NCI-H1436 (cell line): ENCODE results near the gene LIMS1.
"Not testable (repeated sequence)": the region's sequence is repeated elsewhere in the genome, so short reads cannot be mapped to it uniquely, and the experiment has no call there.

Source experiments
- DNase-seq: peaks from one replicate; lab custom pipeline; 2025; lab: John Stamatoyannopoulos, UW

The LIMS1 gene, protein sequence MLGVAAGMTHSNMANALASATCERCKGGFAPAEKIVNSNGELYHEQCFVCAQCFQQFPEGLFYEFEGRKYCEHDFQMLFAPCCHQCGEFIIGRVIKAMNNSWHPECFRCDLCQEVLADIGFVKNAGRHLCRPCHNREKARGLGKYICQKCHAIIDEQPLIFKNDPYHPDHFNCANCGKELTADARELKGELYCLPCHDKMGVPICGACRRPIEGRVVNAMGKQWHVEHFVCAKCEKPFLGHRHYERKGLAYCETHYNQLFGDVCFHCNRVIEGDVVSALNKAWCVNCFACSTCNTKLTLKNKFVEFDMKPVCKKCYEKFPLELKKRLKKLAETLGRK

DNA sequence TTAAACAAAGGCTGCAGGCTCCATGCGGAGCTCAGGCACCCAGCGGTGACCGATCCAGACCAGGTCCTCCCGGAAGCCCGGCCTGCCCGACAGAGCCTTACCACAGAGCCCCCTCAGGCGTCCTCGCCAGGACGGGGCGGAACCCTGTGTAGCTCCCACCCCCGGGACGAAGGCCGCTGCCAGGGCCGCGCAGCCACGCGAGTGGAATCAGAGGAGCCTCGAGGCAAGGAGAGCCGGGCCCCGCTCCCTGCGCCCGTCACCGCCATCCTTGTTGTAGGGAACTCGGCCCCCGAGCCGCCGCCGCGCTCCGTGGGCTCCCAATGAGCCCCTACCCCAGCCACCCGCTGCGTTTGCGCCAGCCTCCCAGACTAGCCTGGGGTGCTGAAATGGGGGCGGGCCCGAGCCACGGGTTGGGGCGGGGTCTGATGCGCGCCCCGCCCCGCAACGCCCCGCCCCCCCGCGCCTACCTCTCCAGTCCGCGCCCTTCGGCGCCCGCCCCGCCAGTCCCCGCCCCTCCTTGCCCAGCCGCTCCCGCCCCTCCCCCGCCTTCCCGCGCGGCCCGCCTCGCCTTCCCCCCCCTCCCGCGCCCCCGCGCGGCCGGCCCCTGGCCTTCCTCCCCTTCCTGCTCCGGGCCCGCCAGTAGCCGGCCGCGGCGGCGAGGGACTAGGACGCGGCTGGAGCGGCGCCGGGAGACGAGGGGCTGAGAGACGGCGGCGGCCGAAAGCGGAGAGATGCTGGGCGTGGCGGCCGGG is at the start of gene LIMS1:
Gene LIMS1, plus strand, starts transcription at position 639 of the 752 bp plus-strand sequence. Its CDS starts 93 bp downstream, at position 732.
- peak; percentile 76 for DNase-seq

DNA sequence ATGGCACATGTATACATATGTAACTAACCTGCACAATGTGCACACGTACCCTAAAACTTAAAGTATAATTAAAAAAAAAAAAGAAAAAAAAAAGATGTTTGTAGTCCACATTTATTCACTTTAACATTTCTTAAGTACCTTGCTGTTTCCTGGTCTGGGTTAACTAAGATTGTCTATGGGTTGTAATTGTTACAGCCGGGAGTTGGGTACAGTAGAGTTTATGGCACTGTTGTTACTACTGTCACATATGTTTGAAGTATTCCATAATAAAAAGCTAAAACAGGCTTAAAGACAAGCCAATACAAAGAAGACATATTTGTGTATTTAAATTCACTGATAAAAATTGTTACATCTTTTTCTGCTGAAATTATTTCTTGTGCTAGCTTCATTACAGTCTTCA is 49.0 kb upstream of the LIMS1 start:
- DNase-seq: no peak

DNA sequence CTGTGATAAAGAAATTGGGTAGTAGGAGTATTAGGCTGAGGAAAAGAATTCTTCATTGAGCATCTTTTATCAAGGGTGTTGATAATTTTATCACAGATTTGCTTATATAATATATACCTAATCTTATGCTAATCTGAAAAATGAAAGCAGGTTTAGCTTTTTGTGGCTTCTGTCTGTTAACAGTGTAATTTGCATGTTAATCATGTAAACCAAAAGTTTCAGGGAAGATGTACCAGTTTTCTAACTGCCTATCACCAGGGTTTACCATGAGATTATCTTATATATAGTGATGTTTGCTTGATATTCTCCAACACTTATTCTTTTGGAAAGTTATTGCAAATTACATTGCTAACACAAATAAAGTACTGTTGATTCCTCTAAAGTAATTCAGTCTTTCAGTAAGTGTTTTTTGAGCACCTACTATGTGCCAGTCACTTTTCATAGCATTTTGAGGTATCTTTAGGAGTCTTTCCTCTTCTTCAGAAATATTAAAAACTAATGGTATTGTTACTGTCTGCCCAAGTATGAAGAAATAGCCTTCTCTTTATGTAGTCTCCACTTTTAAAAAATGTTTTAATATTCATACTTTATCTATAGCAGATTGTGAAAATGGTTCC is 43.7 kb upstream of the LIMS1 start:
- DNase-seq: no peak

DNA sequence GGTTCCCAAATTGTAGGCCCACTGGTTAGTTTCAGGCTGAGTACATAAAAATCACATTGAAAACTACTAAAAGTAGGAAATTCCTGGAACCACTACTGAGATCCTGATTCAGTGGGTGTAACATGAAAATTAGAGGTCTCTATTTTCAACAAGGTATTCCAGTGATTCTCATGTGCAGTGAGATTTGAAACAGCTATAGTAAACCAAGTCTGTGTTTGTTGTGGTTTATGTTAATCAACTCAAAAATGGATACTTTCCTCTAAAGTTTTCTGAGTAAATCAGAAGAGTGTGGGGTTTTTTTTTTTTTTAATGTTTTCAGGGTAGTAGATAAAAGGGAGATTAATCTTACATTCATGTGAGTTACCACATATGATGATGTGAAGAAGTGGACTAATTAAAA is 42.4 kb upstream of the LIMS1 start:
- no peak for DNase-seq

DNA sequence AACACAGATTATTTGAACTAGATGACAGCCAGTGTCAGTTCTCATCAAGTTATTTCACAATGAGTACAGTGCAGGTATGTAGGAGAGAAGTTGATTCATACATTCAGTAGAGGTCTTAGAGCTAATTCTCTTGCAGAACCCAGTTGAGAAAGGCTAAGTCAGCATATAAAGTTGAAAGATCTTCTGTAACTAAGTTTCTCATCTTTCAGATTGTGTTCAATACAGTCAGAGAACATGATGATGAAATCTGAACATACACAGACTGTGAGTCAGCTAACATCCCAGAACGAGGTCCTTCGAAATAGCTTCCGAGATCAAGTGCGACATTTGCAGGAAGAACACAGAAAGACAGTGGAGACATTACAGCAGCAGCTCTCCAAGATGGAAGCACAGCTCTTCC is 41.9 kb upstream of the LIMS1 start:
- DNase-seq: no peak

DNA sequence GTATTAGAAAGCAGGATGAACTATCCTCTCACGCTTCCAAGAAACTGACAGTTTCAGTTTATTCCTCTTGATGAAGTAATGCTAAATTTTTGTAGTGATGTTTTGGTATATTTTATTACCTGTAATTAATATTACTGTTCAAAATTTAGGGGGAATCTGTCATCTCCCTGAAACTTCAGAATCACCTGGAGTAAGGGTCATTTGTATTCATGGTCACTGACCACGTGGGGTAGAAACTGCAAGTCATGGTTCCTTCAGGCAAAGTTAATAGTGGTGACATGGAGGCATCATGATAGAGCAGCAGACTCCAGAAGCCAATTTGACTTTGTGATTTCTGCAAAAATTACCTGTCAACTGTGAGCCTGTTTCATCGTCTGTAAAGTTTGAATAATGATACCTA is 38.1 kb upstream of the LIMS1 start:
- not testable (repeated sequence) for DNase-seq

DNA sequence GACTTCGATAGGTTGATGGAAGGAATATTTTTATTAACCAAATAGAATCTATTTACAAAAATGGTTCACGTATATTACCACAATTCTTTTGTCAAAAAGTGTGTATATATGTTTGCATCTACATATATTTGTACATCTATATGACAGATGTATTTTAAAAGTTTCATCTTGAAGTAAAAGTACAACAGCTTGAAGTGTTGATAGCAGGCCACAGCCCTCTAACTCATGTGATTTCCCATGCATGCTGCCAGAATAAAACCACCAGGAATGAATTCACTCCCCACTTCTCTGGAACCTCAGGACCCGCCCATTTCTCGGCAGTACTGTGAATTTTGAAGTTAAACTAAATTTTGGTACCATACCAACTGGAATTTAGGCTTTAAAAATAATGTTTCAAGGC is 26.6 kb upstream of the LIMS1 start:
- DNase-seq: not testable (repeated sequence)

DNA sequence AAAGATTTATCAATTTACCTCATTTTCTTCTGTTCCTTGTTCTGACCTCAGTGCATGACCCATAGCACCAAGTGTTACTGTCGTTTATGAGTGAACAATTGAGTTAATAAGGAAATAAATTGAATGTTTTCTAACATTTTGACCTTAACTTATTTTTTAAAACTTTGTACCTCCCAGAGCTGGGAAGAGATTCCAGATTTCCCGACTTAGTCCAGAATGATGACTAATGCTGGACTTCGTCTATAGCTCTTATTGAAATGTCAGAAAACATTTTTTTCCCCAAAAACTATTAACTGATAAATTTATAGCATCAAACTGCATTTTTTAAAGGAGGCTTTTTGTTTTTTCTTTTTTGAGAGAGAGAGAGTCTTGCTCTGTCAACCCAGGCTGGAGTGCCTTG is 21.8 kb upstream of the LIMS1 start:
- not testable (repeated sequence) for DNase-seq

DNA sequence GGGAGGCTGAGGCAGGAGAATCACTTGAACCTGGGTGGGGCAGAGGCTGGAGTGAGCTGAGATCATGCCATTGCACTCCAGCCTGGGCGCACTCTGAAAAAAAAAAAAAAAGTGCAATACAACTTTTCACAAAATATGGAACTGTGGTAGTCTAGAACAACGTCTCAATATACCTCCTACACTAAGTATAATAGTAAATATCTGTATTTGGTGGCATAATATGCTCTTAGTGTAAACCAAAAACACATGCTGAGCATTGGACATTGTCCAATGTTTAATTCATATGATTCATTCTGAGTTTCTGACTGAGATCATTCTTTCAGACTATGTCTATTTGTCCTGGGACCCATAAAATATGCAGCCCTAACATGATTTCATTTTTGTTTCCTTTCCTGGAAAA is 19.8 kb upstream of the LIMS1 start:
- not testable (repeated sequence) for DNase-seq

DNA sequence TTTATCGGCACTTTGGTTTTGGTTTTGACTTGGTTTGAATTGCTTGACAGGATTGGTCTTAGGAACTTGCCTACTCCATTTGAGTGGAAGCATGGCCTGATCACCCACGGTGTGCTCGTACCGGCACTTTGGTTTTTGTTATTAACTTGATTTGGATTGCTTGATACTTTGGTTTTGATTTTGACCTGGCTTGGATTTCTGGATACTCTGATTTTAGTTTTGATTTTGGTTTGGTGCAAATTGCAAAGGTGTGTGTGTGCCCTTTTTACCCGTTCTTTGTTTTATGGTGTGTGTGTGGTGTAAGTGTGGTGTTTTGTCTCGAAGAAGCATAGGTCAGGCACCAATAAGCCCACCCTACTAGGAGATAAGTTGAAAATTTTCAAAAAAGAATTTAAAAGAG is 9.6 kb upstream of the LIMS1 start:
- DNase-seq: not testable (repeated sequence)

DNA sequence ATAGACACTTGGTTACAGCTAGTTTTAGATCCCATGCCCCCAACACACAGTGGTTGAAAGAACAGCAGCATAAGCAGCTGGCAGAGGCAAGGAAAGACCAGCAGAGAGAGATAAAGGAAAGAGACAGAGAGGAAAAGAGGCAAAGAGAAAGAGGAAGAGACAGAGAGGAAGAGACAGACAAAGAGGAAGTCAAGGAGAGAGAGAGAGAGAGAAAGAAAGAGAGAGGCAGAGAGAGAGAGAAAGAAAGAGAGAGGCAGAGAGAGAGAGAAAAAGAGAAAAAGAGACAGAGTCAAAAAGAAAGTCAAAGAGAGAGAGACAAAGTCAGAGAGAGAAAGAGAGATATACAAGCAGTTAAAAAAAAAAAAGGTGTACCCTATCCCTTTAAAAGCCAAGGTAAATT is 9.0 kb upstream of the LIMS1 start:
- not testable (repeated sequence) for DNase-seq

DNA sequence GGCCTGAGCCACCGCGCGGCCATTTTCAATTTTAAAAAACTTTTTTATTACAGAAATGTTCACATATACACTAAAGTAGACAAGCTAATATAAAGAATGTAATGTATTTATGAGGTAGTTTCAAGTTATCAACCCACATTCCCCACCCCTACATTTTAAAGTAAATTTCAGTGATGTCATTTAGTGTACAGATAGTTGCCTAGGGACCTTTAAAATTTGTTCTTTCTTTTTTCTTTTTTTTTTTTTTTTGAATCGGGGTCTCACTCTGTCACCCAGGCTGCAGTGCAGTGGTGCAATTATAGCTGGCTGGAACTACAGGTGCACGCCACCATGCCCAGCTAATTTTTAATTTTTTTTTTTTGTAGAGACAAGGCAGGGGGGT is 2.6 kb upstream of the LIMS1 start:
- no peak for DNase-seq

DNA sequence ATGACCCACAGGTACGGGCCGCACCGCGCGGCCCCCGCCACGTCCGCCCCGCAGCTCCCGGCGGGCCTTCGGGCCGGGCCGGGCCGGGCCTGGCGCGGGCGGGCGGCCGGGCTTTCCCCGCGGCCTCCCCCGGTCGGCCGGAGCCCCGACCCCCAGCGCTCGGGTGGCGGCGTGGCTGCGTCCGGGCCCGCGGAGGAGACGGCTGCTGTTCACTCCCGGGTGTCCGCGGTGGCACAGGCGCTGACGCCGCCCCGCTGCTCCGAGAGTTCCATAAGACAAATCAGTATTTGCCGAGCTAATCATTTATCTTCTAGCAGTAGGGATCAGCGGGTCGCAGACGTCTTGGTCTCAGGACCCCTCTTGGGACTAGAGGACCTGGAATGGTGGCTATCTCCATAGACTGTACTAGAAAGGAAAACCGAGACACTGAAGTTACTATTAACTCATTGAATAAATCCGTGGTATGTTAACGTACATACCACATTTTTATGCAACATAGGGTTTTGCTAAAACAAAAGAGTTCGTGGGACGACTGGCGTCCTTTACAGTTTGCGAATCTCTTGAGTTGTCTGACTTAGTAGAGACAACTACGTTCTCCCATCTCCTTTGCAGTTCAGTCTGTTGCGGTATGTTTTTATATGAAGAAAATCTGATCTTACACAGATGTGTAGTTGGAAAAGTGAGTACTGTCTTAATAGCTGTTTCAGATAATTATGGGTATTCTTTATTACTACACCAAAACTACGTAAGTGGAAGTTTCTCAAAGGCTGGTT is 500 bp downstream of the LIMS1 start:
- peak; percentile 5 for DNase-seq

DNA sequence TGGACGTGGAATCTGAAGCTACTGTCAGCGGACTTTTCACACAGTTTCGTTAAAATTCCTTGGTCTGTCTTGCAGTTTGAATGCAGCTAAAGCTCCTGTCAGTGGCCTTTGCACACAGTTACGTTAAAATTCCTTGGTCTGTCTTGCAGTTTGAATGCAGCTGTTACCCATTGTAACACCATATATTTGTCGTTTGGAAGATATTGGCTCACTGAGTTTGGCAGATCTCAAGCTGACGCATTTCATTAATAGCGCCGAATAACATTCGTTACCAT is 1.0 kb downstream of the LIMS1 start:
- DNase-seq: no peak

DNA sequence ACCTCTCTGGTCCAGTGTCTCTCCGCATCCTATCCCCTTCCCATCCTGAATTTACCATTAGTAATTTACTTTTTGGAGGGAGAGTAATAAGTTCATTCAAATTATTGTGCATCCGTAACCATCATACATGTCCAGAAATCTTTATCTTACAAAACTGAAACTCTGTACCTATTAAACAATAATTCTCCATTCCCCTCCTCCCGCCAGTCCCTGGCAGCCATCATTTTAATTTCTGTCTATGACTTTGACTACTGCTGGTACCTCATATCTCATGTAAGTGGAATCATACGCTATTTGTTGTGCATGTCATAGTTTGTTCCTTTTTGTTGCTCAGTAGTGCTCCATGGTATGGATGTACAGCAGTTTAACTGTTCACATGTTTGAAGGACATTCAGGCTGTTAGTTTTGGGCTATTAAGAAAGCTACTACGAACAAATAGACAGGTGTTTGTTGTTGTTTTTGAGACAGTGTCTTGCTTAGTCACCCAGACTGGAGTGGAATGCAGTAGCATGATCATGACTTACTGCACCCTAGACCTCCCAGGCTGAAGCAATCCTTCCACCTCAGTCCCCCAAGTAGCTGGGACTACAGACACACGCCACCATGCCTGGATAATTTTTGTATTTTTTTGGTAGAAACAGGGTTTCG is 2.0 kb downstream of the LIMS1 start:
- no peak for DNase-seq

DNA sequence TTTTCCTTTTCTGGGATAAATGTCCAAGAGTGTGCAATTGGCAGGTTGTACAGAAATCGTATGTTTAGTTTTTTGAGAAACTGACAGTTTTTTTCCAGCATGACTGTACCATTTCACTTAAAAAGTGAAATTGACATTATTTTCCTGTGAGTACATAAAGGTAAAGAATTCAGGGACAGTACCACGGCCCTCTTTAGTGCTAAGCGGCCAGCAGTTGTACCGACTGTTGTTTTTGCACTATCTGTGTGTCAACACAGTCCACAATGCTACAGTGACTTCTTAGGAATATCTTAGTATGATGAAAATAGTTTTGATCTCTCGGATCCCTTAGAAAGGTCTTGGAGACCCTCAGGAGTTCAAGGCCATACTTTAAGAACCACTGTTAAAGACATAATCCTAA is 2.6 kb downstream of the LIMS1 start:
- no peak for DNase-seq

DNA sequence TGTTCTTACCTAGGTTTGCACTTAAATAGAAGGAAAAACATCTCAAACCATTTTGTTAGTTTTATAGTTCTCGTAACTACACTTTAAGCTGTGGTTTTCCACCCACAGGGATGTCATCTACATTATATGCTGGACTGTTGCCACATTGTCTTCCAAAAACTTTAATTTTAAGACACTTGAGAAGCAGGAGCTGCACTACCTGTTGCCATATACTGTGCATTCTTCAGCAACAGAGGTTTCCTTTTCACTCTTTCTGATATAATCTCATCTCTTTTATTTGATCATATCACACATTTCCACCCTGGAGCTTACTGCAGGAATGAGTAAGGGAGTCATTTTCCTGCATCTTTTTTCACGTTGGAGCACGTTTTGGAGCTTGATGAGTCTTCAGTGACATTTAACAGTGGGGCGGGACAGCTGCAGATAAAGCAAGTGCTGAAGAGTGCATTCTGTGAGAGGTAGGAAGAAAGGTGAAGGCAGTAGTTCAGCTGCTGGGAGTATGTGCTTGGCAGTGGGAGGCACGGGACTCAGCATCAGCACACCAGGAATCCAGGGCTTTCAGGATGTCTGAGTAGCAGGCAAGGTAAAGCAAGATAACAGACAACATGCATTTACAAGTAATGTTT is 3.8 kb downstream of the LIMS1 start:
- DNase-seq: no peak

DNA sequence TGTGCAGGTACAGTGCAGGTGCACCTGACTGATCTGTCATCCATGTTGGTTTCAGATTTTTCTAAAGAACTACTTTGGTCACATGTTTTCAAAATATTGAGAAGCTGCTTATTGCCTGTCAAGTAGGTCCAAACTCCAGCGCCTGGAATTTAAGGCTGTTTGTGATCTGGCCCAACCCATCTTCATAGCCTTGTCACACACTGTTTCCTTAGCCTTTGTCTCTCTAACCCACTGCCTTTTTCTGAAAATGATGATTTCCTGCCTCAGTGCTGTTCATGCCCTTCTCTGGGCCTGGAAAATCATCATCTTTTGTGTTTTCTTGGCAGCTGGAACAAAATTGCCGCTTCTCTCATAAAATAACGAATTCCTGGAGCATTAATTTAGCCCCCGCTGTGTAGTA is 7.2 kb downstream of the LIMS1 start:
- DNase-seq: no peak

DNA sequence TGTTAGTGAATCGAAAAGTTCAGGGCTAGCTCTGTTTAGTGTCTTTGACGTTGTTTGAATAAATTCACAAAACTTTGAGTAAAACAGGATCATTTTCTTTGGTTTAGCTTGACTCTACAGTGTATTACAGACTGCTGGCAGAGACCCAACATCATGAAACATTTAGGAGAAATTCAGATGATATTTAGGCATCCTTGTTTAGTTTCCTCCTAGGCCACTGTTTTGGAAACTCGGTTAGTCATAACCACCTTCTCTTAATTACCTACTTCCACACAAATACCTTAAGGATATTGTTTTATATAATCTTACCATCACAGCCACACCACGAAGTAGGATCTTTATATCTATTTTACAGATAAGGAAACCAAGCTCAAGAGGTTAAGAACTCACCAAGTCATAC is 7.8 kb downstream of the LIMS1 start:
- no peak for DNase-seq

DNA sequence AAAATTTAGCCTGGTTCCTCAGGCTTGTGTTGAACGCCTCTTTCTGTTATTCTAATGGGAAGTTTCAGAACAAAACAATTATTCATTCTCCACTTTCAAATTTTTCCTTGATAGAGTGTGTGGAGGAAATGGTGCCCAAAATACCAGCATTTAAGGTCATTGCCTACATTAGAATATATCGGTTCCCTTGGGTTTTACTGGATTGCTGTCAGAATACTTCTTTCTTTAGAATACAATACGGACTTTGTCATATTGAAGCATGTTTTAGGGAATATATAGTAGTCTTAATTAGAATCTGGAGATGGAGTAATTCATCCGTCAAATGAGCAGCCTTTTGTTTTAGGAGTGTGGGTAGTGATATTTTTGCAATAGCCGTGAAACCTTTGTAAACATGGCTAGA is 13.3 kb downstream of the LIMS1 start:
- no peak for DNase-seq

DNA sequence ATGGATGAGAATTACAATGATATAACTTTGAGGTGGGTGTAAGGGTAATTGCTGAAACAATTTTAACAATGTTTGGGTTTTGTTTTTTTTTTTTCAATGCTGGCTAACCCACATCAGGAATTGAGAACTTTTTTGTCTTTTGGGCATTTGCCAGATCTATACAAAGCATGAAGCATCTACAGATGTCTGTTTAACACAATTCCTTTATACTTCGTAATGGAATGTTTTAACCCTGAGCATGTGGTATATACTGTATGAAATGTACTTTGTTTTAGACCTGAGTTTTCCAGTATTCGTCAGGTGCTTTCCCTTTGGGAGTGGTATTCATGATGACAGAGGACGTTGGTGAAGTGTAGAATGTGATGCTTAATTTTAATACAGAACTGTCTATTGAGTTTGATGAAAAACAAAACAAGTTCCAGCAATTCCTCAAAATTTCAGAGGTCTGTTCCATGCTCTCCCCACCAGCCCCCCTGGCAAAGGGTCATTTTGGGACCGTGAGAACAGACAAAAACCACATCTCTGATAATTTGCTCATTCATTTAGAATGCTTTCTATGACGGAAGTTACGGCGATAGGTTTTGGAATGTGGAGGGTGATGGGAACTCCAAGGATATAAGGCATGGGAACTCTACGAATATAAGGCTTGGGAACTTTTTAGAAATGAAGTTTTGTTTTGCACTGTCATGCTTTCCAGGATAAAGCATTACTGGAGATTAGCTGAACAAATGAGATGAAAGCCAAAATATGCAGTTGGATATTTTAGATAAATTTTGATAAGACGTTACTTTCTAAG is 14.1 kb downstream of the LIMS1 start:
- DNase-seq: no peak
